Measurements from ENCODE around the gene NOPCHAP1.

NOPCHAP1 gene

DNA sequence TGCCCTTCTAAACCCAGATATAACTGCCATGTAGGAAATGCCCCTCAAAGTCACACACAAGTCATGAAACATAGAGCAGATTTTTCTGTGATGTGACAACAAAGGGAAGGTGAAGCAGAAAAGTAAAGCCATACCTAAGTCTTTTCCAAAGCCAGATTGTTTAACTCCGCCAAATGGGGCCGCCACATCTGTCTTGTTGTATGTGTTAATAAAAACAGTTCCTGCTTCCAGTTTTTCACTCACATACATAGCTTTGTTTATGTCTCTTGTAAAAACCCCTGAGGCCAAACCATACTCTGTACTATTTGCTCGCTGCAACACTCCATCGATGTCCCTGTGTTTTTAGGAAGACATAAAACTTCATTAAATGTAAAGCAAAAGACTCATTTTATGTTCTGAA is 40.3 kb downstream of the NOPCHAP1 start:
- Histone ChIP-seq H3K9ac (ENCODE audit: low read length) (no peak overlapping the region), H3K4me1 (ENCODE audit: insufficient read depth, low read length, severe bottlenecking) (peaks cover 9% of the 10 kb centered on the region), H3K36me3 (ENCODE audit: insufficient read depth, low read length) (no peaks in the 10 kb centered on the region), H3F3A (ENCODE audit: insufficient read depth, low read length) (no peaks in the 10 kb centered on the region), H2AFZ (ENCODE audit: low read length) (no peak overlapping the region), H3K9me2 (ENCODE audit: low read depth, low read length) (no peaks in the 10 kb centered on the region), H3K4me2 (ENCODE audit: low read length) (no peak overlapping the region), H3K9me3 (ENCODE audit: low read length) (no peaks in the 10 kb centered on the region), H3K4me3 (ENCODE audit: low read depth, low read length, poor library complexity, severe bottlenecking) (no peak overlapping the region), H4K20me1 (ENCODE audit: insufficient read depth, low read length) (no peaks in the 10 kb centered on the region), H3K27me3 (ENCODE audit: insufficient read depth, low read length) (no peaks in the 10 kb centered on the region), H3K79me2 (ENCODE audit: insufficient read depth, low read length) (no peaks in the 10 kb centered on the region), H3K27ac (ENCODE audit: low read depth, low read length, poor library complexity, severe bottlenecking) (no peak overlapping the region)
- TF ChIP-seq EZH2 (IDR thresholded peaks at IDR 0.05; ENCODE audit: borderline replicate concordance, low read length) (no peak), CTCF (IDR thresholded peaks at IDR 0.05; ENCODE audit: low read length) (no peak)

- Histone ChIP-seq H3K79me2 (ENCODE audit: insufficient read depth, low read length) (no peaks in the 10 kb centered on the region), H3K4me1 (ENCODE audit: insufficient read depth, low read length, severe bottlenecking) (peaks cover 9% of the 10 kb centered on the region), H3K9me2 (ENCODE audit: low read depth, low read length) (no peaks in the 10 kb centered on the region), H3K9ac (ENCODE audit: low read length) (no peak overlapping the region), H3K4me3 (ENCODE audit: low read depth, low read length, poor library complexity, severe bottlenecking) (no peak overlapping the region), H3K9me3 (ENCODE audit: low read length) (no peaks in the 10 kb centered on the region), H2AFZ (ENCODE audit: low read length) (peak overlapping the region; percentile 70; the same call in 1 of the 2 replicates), H3K4me2 (ENCODE audit: low read length) (peak overlapping the region; percentile 26; the same call in 1 of the 2 replicates), H3K27ac (ENCODE audit: low read depth, low read length, poor library complexity, severe bottlenecking) (no peak overlapping the region), H3K27me3 (ENCODE audit: insufficient read depth, low read length) (no peaks in the 10 kb centered on the region), H3F3A (ENCODE audit: insufficient read depth, low read length) (no peaks in the 10 kb centered on the region), H3K36me3 (ENCODE audit: insufficient read depth, low read length) (no peaks in the 10 kb centered on the region), H4K20me1 (ENCODE audit: insufficient read depth, low read length) (no peaks in the 10 kb centered on the region)
- TF ChIP-seq EZH2 (IDR thresholded peaks at IDR 0.05; ENCODE audit: borderline replicate concordance, low read length) (no peak), CTCF (IDR thresholded peaks at IDR 0.05; ENCODE audit: low read length) (no peak)
Measured at GRCh38 chr12:105030820-105031807, 45.0 kb downstream of the NOPCHAP1 start.

GRCh38 chr12:105032703-105033357 is 46.7 kb downstream of the NOPCHAP1 start:
- no peak for TF ChIP-seq EZH2 (IDR thresholded peaks at IDR 0.05; ENCODE audit: borderline replicate concordance, low read length)
- TF ChIP-seq CTCF (IDR thresholded peaks at IDR 0.05; ENCODE audit: low read length), result no peak
- Histone ChIP-seq H3K4me3 (ENCODE audit: low read depth, low read length, poor library complexity, severe bottlenecking) (no peak overlapping the region), H3K27ac (ENCODE audit: low read depth, low read length, poor library complexity, severe bottlenecking) (no peak overlapping the region), H3K79me2 (ENCODE audit: insufficient read depth, low read length) (no peaks in the 10 kb centered on the region), H3K4me1 (ENCODE audit: insufficient read depth, low read length, severe bottlenecking) (peaks cover 9% of the 10 kb centered on the region), H3K27me3 (ENCODE audit: insufficient read depth, low read length) (no peaks in the 10 kb centered on the region), H3F3A (ENCODE audit: insufficient read depth, low read length) (no peaks in the 10 kb centered on the region), H3K36me3 (ENCODE audit: insufficient read depth, low read length) (no peaks in the 10 kb centered on the region), H2AFZ (ENCODE audit: low read length) (no peak overlapping the region), H3K9me2 (ENCODE audit: low read depth, low read length) (no peaks in the 10 kb centered on the region), H3K9me3 (ENCODE audit: low read length) (no peaks in the 10 kb centered on the region), H4K20me1 (ENCODE audit: insufficient read depth, low read length) (no peaks in the 10 kb centered on the region), H3K4me2 (ENCODE audit: low read length) (no peak overlapping the region), H3K9ac (ENCODE audit: low read length) (no peak overlapping the region)
